Neural progenitor cell (in vitro differentiated cells): ENCODE data around the gene MRAS. TPM values are rescaled to one million over a fixed set of nuclear protein-coding genes. Genes with fewer than 3 reads are reported as not detected.
"Not testable (repeated sequence)": the region's sequence is repeated elsewhere in the genome, so short reads cannot be mapped to it uniquely, and the experiment has no call there.

Experiments used
- DNase-seq: peaks from one replicate; pipeline ENCODE4 v3.0.0-alpha.2; 2016; ENCODE audit warnings: low spot score
- H2AFZ ChIP-seq: fragments of 200-600 bp; sonication (generic); replicated peaks from 2 replicates; pipeline ENCODE4 v1.6.1; 2016; ENCODE audit warnings: antibody characterized with exemption
- H3F3A ChIP-seq: fragments of 200-600 bp; sonication (generic); 2 replicates; pipeline ENCODE4 v1.6.1; 2016; ENCODE audit warnings: antibody characterized with exemption, low read depth
- H3K27ac ChIP-seq: fragments of 200-600 bp; sonication (generic); 2 replicates; pipeline ENCODE4 v1.5.1; 2016; ENCODE audit warnings: mild to moderate bottlenecking
- H3K27me3 ChIP-seq: fragments of 200-600 bp; sonication (generic); 2 replicates; pipeline ENCODE4 v1.6.1; 2016; ENCODE audit warnings: mild to moderate bottlenecking, moderate library complexity
- H3K36me3 ChIP-seq: fragments of 200-600 bp; sonication (generic); 2 replicates; pipeline ENCODE4 v1.5.1; 2016
- H3K4me1 ChIP-seq: fragments of 200-600 bp; sonication (generic); 2 replicates; pipeline ENCODE4 v1.6.1; 2016; ENCODE audit warnings: mixed run types
- H3K4me2 ChIP-seq: fragments of 200-600 bp; sonication (generic); 2 replicates; pipeline ENCODE4 v1.6.1; 2016
- H3K4me3 ChIP-seq: fragments of 200-600 bp; sonication (generic); 2 replicates; pipeline ENCODE4 v1.5.1; 2016
- H3K79me2 ChIP-seq: fragments of 200-600 bp; sonication (generic); 2 replicates; pipeline ENCODE4 v1.6.1; 2016; ENCODE audit warnings: low read depth
- H3K9ac ChIP-seq: fragments of 200-600 bp; sonication (generic); 2 replicates; pipeline ENCODE4 v1.6.1; 2016
- H3K9me3 ChIP-seq: fragments of 200-600 bp; sonication (generic); 2 replicates; pipeline ENCODE4 v1.5.1; 2016; ENCODE audit warnings: low read depth
- H4K20me1 ChIP-seq: fragments of 200-600 bp; sonication (generic); 2 replicates; pipeline ENCODE4 v1.6.1; 2016; ENCODE audit warnings: low read depth
- H3K27ac Mint-ChIP-seq: 3 replicates; pipeline ENCODE4 v1.8.0; 2021; ENCODE audit warnings: mixed read lengths
- H3K27me3 Mint-ChIP-seq: 2 replicates; pipeline ENCODE4 v1.8.0; 2022; ENCODE audit warnings: low read depth, mild to moderate bottlenecking, inconsistent platforms, moderate library complexity, mixed read lengths; ENCODE audit not compliant: insufficient read depth
- H3K36me3 Mint-ChIP-seq: 3 replicates; pipeline ENCODE4 v1.8.0; 2021; ENCODE audit warnings: mixed read lengths
- H3K4me1 Mint-ChIP-seq: 3 replicates; pipeline ENCODE4 v1.8.0; 2021; ENCODE audit warnings: mixed read lengths
- H3K4me3 Mint-ChIP-seq: 3 replicates; pipeline ENCODE4 v1.8.0; 2021; ENCODE audit warnings: mild to moderate bottlenecking, moderate library complexity, mixed read lengths
- H3K9me3 Mint-ChIP-seq: 3 replicates; pipeline ENCODE4 v1.8.0; 2020; ENCODE audit warnings: mixed read lengths
- CTCF ChIP-seq: fragments of 200-600 bp; sonication (generic); IDR thresholded peaks from 2 replicates; pipeline ENCODE4 v1.5.1; 2017; ENCODE audit warnings: antibody characterized with exemption, mild to moderate bottlenecking
- EZH2 ChIP-seq: fragments of 200-600 bp; sonication (generic); IDR thresholded peaks from 2 replicates; pipeline ENCODE4 v1.6.1; 2017; ENCODE audit warnings: antibody characterized with exemption, mild to moderate bottlenecking, moderate library complexity
- EZH2phosphoT487 ChIP-seq: fragments of 200-600 bp; sonication (generic); IDR thresholded peaks from 2 replicates; pipeline ENCODE4 v1.6.1; 2017; ENCODE audit warnings: antibody characterized with exemption
- total RNA-seq: library from RNA; depleted of rRNA; stranded (reverse); fragments of >200 nt; gene quantifications from 2 replicates; pipeline ENCODE4 v1.2.3, GENCODE V29; 2015; ENCODE audit warnings: low replicate concordance

Gene MRAS
- total RNA-seq, 1 donor from 2014 or later = 17.2 TPM

GRCh38 chr3:138376663-138377062 lies 28.3 kb downstream of the MRAS start:
- peaks cover 13% of the 10 kb centered on the region for H3K4me1 Mint-ChIP-seq
- H3K4me1 ChIP-seq = no peaks in the 10 kb centered on the region

GRCh38 chr3:138377212-138377611 lies 28.8 kb downstream of the MRAS start:
- H4K20me1 ChIP-seq, H3K27me3 ChIP-seq, H3K36me3 ChIP-seq, H3K9me3 ChIP-seq, H3K4me3 Mint-ChIP-seq, DNase-seq, H3K9me3 Mint-ChIP-seq, H3K27ac ChIP-seq, H3K4me3 ChIP-seq, H3K4me1 ChIP-seq, H3K4me2 ChIP-seq, H3K79me2 ChIP-seq, H3K27me3 Mint-ChIP-seq, H3K27ac Mint-ChIP-seq, H3F3A ChIP-seq, H3K9ac ChIP-seq, H2AFZ ChIP-seq: not testable (repeated sequence)
- peaks cover 18% of the 10 kb centered on the region for H3K36me3 Mint-ChIP-seq
- peaks cover 14% of the 10 kb centered on the region for H3K4me1 Mint-ChIP-seq

More at GRCh38 chr3:138376663-138377062, 28.3 kb downstream of the MRAS start:
- H3K9ac ChIP-seq = no peak overlapping the region
- H3K27me3 ChIP-seq = no peaks in the 10 kb centered on the region
- H3K36me3 ChIP-seq = no peaks in the 10 kb centered on the region
- Mint-ChIP-seq H3K27me3 (peaks cover 2% of the 10 kb centered on the region), H3K9me3 (no peaks in the 10 kb centered on the region), H3K4me3 (no peak overlapping the region), H3K27ac (no peak overlapping the region), H3K36me3 (peaks cover 18% of the 10 kb centered on the region)
- no peak for DNase-seq
- no peak overlapping the region for H3K27ac ChIP-seq
- H3K79me2 ChIP-seq = no peaks in the 10 kb centered on the region
- H3K4me2 ChIP-seq = no peak overlapping the region
- H3F3A ChIP-seq = no peaks in the 10 kb centered on the region
- H3K9me3 ChIP-seq = no peaks in the 10 kb centered on the region
- TF ChIP-seq CTCF (no peak), EZH2 (no peak), EZH2phosphoT487 (no peak)
- H3K4me3 ChIP-seq = no peak overlapping the region
- no peaks in the 10 kb centered on the region for H4K20me1 ChIP-seq
- H2AFZ ChIP-seq = no peak overlapping the region

- Histone ChIP-seq H3F3A (no peaks in the 10 kb centered on the region), H3K27me3 (no peaks in the 10 kb centered on the region), H3K4me1 (no peaks in the 10 kb centered on the region), H3K27ac (no peak overlapping the region), H3K4me3 (no peak overlapping the region), H4K20me1 (no peaks in the 10 kb centered on the region), H3K9me3 (no peaks in the 10 kb centered on the region), H2AFZ (no peak overlapping the region), H3K79me2 (no peaks in the 10 kb centered on the region), H3K9ac (no peak overlapping the region), H3K36me3 (no peaks in the 10 kb centered on the region), H3K4me2 (no peak overlapping the region)
- Mint-ChIP-seq H3K36me3 (peaks cover 18% of the 10 kb centered on the region), H3K4me1 (peaks cover 18% of the 10 kb centered on the region), H3K9me3 (no peaks in the 10 kb centered on the region), H3K4me3 (no peak overlapping the region), H3K27ac (no peak overlapping the region), H3K27me3 (no peaks in the 10 kb centered on the region)
- no peak for TF ChIP-seq CTCF
- TF ChIP-seq EZH2 = no peak
- TF ChIP-seq EZH2phosphoT487 = no peak
- no peak for DNase-seq
Measured at GRCh38 chr3:138377804-138378203, 29.4 kb downstream of the MRAS start.

- Histone ChIP-seq H3K4me1 (no peaks in the 10 kb centered on the region), H3K36me3 (no peaks in the 10 kb centered on the region), H3K9me3 (no peaks in the 10 kb centered on the region), H4K20me1 (no peaks in the 10 kb centered on the region), H3K79me2 (no peaks in the 10 kb centered on the region), H3K9ac (no peak overlapping the region), H3F3A (no peaks in the 10 kb centered on the region), H3K4me3 (no peak overlapping the region), H3K27me3 (no peaks in the 10 kb centered on the region), H3K27ac (no peak overlapping the region), H2AFZ (no peak overlapping the region), H3K4me2 (no peak overlapping the region)
- H3K27me3 Mint-ChIP-seq = no peaks in the 10 kb centered on the region
- H3K4me1 Mint-ChIP-seq = peaks cover 19% of the 10 kb centered on the region
- no peak for TF ChIP-seq EZH2phosphoT487
- no peak for TF ChIP-seq CTCF
- no peak for TF ChIP-seq EZH2
- DNase-seq = no peak
- H3K9me3 Mint-ChIP-seq = no peaks in the 10 kb centered on the region
- no peak overlapping the region for H3K4me3 Mint-ChIP-seq
- H3K27ac Mint-ChIP-seq = no peak overlapping the region
- H3K36me3 Mint-ChIP-seq = peaks cover 17% of the 10 kb centered on the region
Measured at GRCh38 chr3:138378331-138378730, 30.0 kb downstream of the MRAS start.
